GM23338 (cell line): ENCODE measurements around the gene PRKG2. TPM values are rescaled to one million over a fixed set of nuclear protein-coding genes. Genes with fewer than 3 reads are reported as not detected.

ENCODE experiments used
- ATAC-seq: fragments of 200-7000 bp; cut with Tn5 transposase; 3 replicates; pipeline ENCODE4 v1.9.1; 2020
- DNase-seq: peaks from one replicate; pipeline ENCODE4 v3.0.0-alpha.2; 2015; ENCODE audit warnings: low spot score
- H2AFZ ChIP-seq: fragments of 200-600 bp; sonication (generic); 2 replicates; pipeline ENCODE4 v1.8.0; 2016; ENCODE audit warnings: antibody characterized with exemption, mild to moderate bottlenecking, moderate library complexity
- H3F3A ChIP-seq: fragments of 200-600 bp; sonication (generic); replicated peaks from 2 replicates; pipeline ENCODE4 v1.8.0; 2017; ENCODE audit warnings: antibody characterized with exemption, mixed run types, low read depth
- H3K27ac ChIP-seq: fragments of 200-600 bp; sonication (generic); 2 replicates; pipeline ENCODE4 v1.6.1; 2016; ENCODE audit warnings: low read depth
- H3K27me3 ChIP-seq: fragments of 200-600 bp; sonication (generic); 2 replicates; pipeline ENCODE4 v1.8.0; 2016; ENCODE audit warnings: mild to moderate bottlenecking, mixed run types, moderate library complexity; ENCODE audit not compliant: insufficient read depth
- H3K36me3 ChIP-seq: fragments of 200-600 bp; sonication (generic); 2 replicates; pipeline ENCODE4 v1.8.0; 2016; ENCODE audit warnings: mild to moderate bottlenecking; ENCODE audit not compliant: insufficient read depth
- H3K4me1 ChIP-seq: fragments of 200-600 bp; sonication (generic); 2 replicates; pipeline ENCODE4 v1.8.0; 2016; ENCODE audit warnings: mild to moderate bottlenecking, moderate library complexity; ENCODE audit not compliant: insufficient read depth
- H3K4me2 ChIP-seq: fragments of 200-600 bp; sonication (generic); 2 replicates; pipeline ENCODE4 v1.7.1; 2017; ENCODE audit warnings: mixed run types
- H3K4me3 ChIP-seq: fragments of 200-600 bp; sonication (generic); 2 replicates; pipeline ENCODE4 v1.6.1; 2016; ENCODE audit warnings: mixed run types
- H3K79me2 ChIP-seq: fragments of 200-600 bp; sonication (generic); replicated peaks from 2 replicates; pipeline ENCODE4 v1.8.0; 2017; ENCODE audit warnings: mild to moderate bottlenecking; ENCODE audit not compliant: insufficient read depth
- H3K9me2 ChIP-seq: fragments of 200-600 bp; sonication (generic); 2 replicates; pipeline ENCODE4 v1.8.0; 2017; ENCODE audit not compliant: insufficient read depth
- H4K20me1 ChIP-seq: fragments of 200-600 bp; sonication (generic); replicated peaks from 2 replicates; pipeline ENCODE4 v1.8.0; 2017; ENCODE audit warnings: mild to moderate bottlenecking; ENCODE audit not compliant: insufficient read depth
- H3K27ac Mint-ChIP-seq: 2 replicates; pipeline ENCODE4 v1.8.0; 2020; ENCODE audit warnings: inconsistent platforms, mild to moderate bottlenecking, moderate library complexity, mixed read lengths
- H3K27me3 Mint-ChIP-seq: 3 replicates; pipeline ENCODE4 v1.8.0; 2022; ENCODE audit warnings: low read depth, mild to moderate bottlenecking, moderate library complexity, mixed read lengths, inconsistent platforms; ENCODE audit not compliant: insufficient read depth, poor library complexity
- H3K36me3 Mint-ChIP-seq: 3 replicates; pipeline ENCODE4 v1.8.0; 2021; ENCODE audit warnings: low read depth, mild to moderate bottlenecking, inconsistent platforms, moderate library complexity, mixed read lengths
- H3K4me1 Mint-ChIP-seq: 3 replicates; pipeline ENCODE4 v1.8.0; 2020; ENCODE audit warnings: mild to moderate bottlenecking, inconsistent platforms, mixed read lengths
- H3K4me3 Mint-ChIP-seq: 3 replicates; pipeline ENCODE4 v1.8.0; 2021; ENCODE audit warnings: moderate library complexity, mild to moderate bottlenecking, inconsistent platforms, mixed read lengths
- H3K9me3 Mint-ChIP-seq: 3 replicates; pipeline ENCODE4 v1.8.0; 2020; ENCODE audit warnings: moderate library complexity, mild to moderate bottlenecking, inconsistent platforms, mixed read lengths
- CREB1 ChIP-seq: fragments of 250-450 bp; sonication (Bioruptor Pico); IDR thresholded peaks from 2 replicates; pipeline ENCODE4 v1.5.0; 2020; ENCODE audit warnings: low read depth, mild to moderate bottlenecking, moderate library complexity
- CTCF ChIP-seq, 2 experiments: fragments of 200-600 bp in 1 of 2; sonication (generic) in 1 of 2; conservative IDR thresholded peaks; 2 replicates each; pipeline versions ENCODE4 v1.5.1 to v1.6.1; 2016 to 2017; ENCODE audit warnings: antibody characterized with exemption in 2 of 2, low read depth in 2 of 2, mild to moderate bottlenecking in 2 of 2, moderate library complexity in 1 of 2
- ETS1 ChIP-seq: IDR thresholded peaks from 2 replicates; pipeline ENCODE4 v1.6.1; 2016; ENCODE audit warnings: antibody characterized with exemption
- EZH2 ChIP-seq: fragments of 200-600 bp; sonication (generic); IDR thresholded peaks from one replicate; pipeline ENCODE4 v1.8.0; 2017; ENCODE audit warnings: antibody characterized with exemption, mild to moderate bottlenecking, low read depth; ENCODE audit not compliant: unreplicated experiment
- EZH2phosphoT487 ChIP-seq: fragments of 200-600 bp; sonication (generic); IDR thresholded peaks from one replicate; pipeline ENCODE4 v1.8.1; 2018; ENCODE audit warnings: antibody characterized with exemption; ENCODE audit not compliant: unreplicated experiment
- JUNB ChIP-seq: IDR thresholded peaks from one replicate; pipeline ENCODE4 v1.6.1; 2016; ENCODE audit warnings: antibody characterized with exemption; ENCODE audit not compliant: unreplicated experiment
- NANOG ChIP-seq: IDR thresholded peaks from 2 replicates; pipeline ENCODE4 v1.6.1; 2016; ENCODE audit warnings: antibody characterized with exemption, borderline replicate concordance
- STAT1 ChIP-seq: IDR thresholded peaks from one replicate; pipeline ENCODE4 v1.6.1; 2016; ENCODE audit warnings: antibody characterized with exemption; ENCODE audit not compliant: unreplicated experiment
- ZNF114 ChIP-seq: fragments of 250-450 bp; sonication (Bioruptor Pico); IDR thresholded peaks from 2 replicates; pipeline ENCODE4 v1.5.0; 2020; ENCODE audit warnings: mild to moderate bottlenecking, moderate library complexity
- ZNF331 ChIP-seq: fragments of 250-450 bp; sonication (Bioruptor Pico); IDR thresholded peaks from 2 replicates; pipeline ENCODE4 v1.5.0; 2020; ENCODE audit warnings: low read depth, mild to moderate bottlenecking, moderate library complexity
- polyA plus RNA-seq: library from polyadenylated mRNA; unstranded; fragments of >200 nt; fragmentation: Nextera tagmentation; extraction: Ambion mirVana; gene quantifications from 2 replicates; pipeline ENCODE4 v1.2.1, GENCODE V29; 2016
- total RNA-seq: library from RNA; depleted of rRNA; stranded (reverse); fragments of >200 nt; shearing (Covaris generic); gene quantifications from 2 replicates; pipeline ENCODE4 v1.2.3, GENCODE V29; 2014
- TF ChIP-seq, protein P1 (sequence below): fragments of 250-450 bp; sonication (Bioruptor Pico); IDR thresholded peaks from 2 replicates; pipeline ENCODE4 v1.5.0; 2020; ENCODE audit warnings: mild to moderate bottlenecking, moderate library complexity

PRKG2 gene
- total and polyA plus RNA-seq, 2 experiments from 2014 or later, result 1.9 to 3.6 TPM

- peak; percentile 58 to 78 for TF ChIP-seq CTCF (conservative IDR thresholded peaks at IDR 0.05; ENCODE audit: low read depth in 2 of 2)
Observed at GRCh38 chr4:81260443-81261101, 45.5 kb upstream of the PRKG2 start (continued).

DNA sequence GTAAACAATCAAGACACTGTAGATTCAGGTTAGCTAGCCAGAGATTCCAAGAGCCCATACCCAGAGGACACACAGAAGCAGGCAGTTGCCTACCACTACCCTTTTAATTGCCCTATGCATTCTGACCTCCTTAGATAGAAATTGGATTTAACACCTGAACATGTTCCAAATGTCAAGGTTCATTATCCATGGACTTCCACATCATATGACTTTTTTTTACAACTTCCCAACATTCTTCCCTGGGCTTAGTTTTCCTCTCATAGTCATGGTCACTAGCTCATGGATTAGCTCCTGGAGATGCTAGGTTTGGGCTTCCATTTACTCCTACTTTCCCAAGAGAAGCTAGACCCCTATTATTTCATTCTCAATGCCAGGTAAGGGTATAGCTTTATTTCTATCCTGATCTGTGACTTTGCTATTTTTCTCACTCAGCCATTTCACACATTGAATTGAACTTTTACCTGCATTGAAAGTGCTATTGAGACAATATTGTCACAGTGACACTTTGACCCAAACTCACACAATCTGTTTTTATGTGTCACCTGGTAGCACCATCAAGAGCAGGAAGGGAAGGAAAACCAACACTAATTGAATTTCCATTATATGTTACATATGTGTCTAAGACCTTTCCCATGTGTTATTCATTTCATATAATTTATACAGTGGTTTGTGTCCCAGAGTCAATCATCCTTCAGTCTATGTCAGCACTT lies 44.0 kb upstream of the PRKG2 start:
- H3K4me1 ChIP-seq, result no peaks in the 10 kb centered on the region
- H3K79me2 ChIP-seq, result no peaks in the 10 kb centered on the region
- Mint-ChIP-seq H3K4me3 (no peak overlapping the region), H3K4me1 (peaks cover 2% of the 10 kb centered on the region; the same call in 1 of the 3 replicates), H3K27me3 (peaks cover 3% of the 10 kb centered on the region), H3K9me3 (no peaks in the 10 kb centered on the region), H3K36me3 (no peaks in the 10 kb centered on the region), H3K27ac (no peak overlapping the region)
- no peaks in the 10 kb centered on the region for H3K9me2 ChIP-seq
- no peak for DNase-seq
- no peaks in the 10 kb centered on the region for H3K36me3 ChIP-seq
- no peak overlapping the region for H3K4me2 ChIP-seq
- no peak for ATAC-seq
- no peak overlapping the region for H2AFZ ChIP-seq
- no peaks in the 10 kb centered on the region for H3F3A ChIP-seq
- H4K20me1 ChIP-seq, result no peaks in the 10 kb centered on the region
- H3K27ac ChIP-seq, result no peak overlapping the region
- H3K27me3 ChIP-seq, result no peaks in the 10 kb centered on the region
- H3K4me3 ChIP-seq, result no peak overlapping the region
- TF ChIP-seq ETS1 (no peak), NANOG (no peak), EZH2phosphoT487 (no peak), ZNF114 (CRISPR knock-in tag) (no peak), ZNF331 (CRISPR knock-in tag) (no peak), CTCF (conservative IDR thresholded peaks at IDR 0.05; ENCODE audit: low read depth in 2 of 2) (no peak), CREB1 (CRISPR knock-in tag) (no peak), JUNB (no peak), STAT1 (no peak), EZH2 (no peak)
- TF ChIP-seq, protein P1, sequence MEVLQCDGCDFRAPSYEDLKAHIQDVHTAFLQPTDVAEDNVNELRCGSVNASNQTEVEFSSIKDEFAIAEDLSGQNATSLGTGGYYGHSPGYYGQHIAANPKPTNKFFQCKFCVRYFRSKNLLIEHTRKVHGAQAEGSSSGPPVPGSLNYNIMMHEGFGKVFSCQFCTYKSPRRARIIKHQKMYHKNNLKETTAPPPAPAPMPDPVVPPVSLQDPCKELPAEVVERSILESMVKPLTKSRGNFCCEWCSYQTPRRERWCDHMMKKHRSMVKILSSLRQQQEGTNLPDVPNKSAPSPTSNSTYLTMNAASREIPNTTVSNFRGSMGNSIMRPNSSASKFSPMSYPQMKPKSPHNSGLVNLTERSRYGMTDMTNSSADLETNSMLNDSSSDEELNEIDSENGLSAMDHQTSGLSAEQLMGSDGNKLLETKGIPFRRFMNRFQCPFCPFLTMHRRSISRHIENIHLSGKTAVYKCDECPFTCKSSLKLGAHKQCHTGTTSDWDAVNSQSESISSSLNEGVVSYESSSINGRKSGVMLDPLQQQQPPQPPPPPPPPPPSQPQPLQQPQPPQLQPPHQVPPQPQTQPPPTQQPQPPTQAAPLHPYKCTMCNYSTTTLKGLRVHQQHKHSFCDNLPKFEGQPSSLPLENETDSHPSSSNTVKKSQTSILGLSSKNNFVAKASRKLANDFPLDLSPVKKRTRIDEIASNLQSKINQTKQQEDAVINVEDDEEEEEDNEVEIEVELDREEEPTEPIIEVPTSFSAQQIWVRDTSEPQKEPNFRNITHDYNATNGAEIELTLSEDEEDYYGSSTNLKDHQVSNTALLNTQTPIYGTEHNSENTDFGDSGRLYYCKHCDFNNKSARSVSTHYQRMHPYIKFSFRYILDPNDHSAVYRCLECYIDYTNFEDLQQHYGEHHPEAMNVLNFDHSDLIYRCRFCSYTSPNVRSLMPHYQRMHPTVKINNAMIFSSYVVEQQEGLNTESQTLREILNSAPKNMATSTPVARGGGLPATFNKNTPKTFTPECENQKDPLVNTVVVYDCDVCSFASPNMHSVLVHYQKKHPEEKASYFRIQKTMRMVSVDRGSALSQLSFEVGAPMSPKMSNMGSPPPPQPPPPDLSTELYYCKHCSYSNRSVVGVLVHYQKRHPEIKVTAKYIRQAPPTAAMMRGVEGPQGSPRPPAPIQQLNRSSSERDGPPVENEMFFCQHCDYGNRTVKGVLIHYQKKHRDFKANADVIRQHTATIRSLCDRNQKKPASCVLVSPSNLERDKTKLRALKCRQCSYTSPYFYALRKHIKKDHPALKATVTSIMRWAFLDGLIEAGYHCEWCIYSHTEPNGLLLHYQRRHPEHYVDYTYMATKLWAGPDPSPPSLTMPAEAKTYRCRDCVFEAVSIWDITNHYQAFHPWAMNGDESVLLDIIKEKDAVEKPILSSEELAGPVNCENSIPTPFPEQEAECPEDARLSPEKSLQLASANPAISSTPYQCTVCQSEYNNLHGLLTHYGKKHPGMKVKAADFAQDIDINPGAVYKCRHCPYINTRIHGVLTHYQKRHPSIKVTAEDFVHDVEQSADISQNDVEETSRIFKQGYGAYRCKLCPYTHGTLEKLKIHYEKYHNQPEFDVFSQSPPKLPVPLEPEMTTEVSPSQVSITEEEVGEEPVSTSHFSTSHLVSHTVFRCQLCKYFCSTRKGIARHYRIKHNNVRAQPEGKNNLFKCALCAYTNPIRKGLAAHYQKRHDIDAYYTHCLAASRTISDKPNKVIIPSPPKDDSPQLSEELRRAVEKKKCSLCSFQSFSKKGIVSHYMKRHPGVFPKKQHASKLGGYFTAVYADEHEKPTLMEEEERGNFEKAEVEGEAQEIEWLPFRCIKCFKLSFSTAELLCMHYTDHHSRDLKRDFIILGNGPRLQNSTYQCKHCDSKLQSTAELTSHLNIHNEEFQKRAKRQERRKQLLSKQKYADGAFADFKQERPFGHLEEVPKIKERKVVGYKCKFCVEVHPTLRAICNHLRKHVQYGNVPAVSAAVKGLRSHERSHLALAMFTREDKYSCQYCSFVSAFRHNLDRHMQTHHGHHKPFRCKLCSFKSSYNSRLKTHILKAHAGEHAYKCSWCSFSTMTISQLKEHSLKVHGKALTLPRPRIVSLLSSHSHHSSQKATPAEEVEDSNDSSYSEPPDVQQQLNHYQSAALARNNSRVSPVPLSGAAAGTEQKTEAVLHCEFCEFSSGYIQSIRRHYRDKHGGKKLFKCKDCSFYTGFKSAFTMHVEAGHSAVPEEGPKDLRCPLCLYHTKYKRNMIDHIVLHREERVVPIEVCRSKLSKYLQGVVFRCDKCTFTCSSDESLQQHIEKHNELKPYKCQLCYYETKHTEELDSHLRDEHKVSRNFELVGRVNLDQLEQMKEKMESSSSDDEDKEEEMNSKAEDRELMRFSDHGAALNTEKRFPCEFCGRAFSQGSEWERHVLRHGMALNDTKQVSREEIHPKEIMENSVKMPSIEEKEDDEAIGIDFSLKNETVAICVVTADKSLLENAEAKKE (CRISPR knock-in tag), result no peak
